HEK293 (cell line): Measurements from ENCODE around the gene ANTKMT.

ENCODE experiments used
- BCL11B ChIP-seq: fragments of 450-650 bp; formaldehyde crosslinking; IDR thresholded peaks from 2 replicates; pipeline ENCODE4 v1.5.1; 2016; ENCODE audit warnings: low read depth, missing biosample characterization, missing genetic modification characterization
- EGR2 ChIP-seq: fragments of 450-650 bp; formaldehyde crosslinking; IDR thresholded peaks from 2 replicates; pipeline ENCODE4 v1.5.1; 2016; ENCODE audit warnings: low read depth, missing biosample characterization, missing genetic modification characterization
- GFI1B ChIP-seq: fragments of 450-650 bp; formaldehyde crosslinking; IDR thresholded peaks from 2 replicates; pipeline ENCODE4 v1.5.1; 2016; ENCODE audit warnings: missing biosample characterization, missing genetic modification characterization
- GLIS1 ChIP-seq: fragments of 450-650 bp; formaldehyde crosslinking; IDR thresholded peaks from 2 replicates; pipeline ENCODE4 v1.5.1; 2016; ENCODE audit warnings: missing biosample characterization, missing genetic modification characterization
- KLF16 ChIP-seq: fragments of 450-650 bp; formaldehyde crosslinking; IDR thresholded peaks from 2 replicates; pipeline ENCODE4 v1.5.1; 2017; ENCODE audit warnings: missing biosample characterization, missing genetic modification characterization
- TRIM28 ChIP-seq: IDR thresholded peaks from 2 replicates; pipeline ENCODE4 v1.6.1; 2011; ENCODE audit warnings: low read length, control low read depth, borderline replicate concordance
- WT1 ChIP-seq: fragments of 450-650 bp; formaldehyde crosslinking; IDR thresholded peaks from 2 replicates; pipeline ENCODE4 v1.5.1; 2016; ENCODE audit warnings: missing biosample characterization, missing genetic modification characterization
- ZNF138 ChIP-seq: fragments of 450-650 bp; formaldehyde crosslinking; IDR thresholded peaks from 2 replicates; pipeline ENCODE4 v1.5.1; 2016; ENCODE audit warnings: missing biosample characterization, missing genetic modification characterization, borderline replicate concordance
- ZNF175 ChIP-seq: fragments of 450-650 bp; formaldehyde crosslinking; IDR thresholded peaks from 2 replicates; pipeline ENCODE4 v1.5.1; 2016; ENCODE audit warnings: missing biosample characterization, missing genetic modification characterization
- ZNF664 ChIP-seq: fragments of 450-650 bp; formaldehyde crosslinking; IDR thresholded peaks from 2 replicates; pipeline ENCODE4 v1.5.1; 2016; ENCODE audit warnings: missing biosample characterization, missing genetic modification characterization
- TF ChIP-seq, protein P1 (sequence below): fragments of 450-650 bp; formaldehyde crosslinking; IDR thresholded peaks from 2 replicates; pipeline ENCODE4 v1.5.1; 2016; ENCODE audit warnings: missing biosample characterization, missing genetic modification characterization
- TF ChIP-seq, protein P2 (sequence below): fragments of 450-650 bp; formaldehyde crosslinking; optimal IDR thresholded peaks from 2 replicates; pipeline ENCODE3; 2016; ENCODE audit warnings: missing biosample characterization, mild to moderate bottlenecking, missing genetic modification characterization
- TF ChIP-seq, protein P3 (sequence below): fragments of 450-650 bp; formaldehyde crosslinking; IDR thresholded peaks from 2 replicates; pipeline ENCODE4 v1.5.1; 2016; ENCODE audit warnings: missing biosample characterization, missing genetic modification characterization, borderline replicate concordance

DNA sequence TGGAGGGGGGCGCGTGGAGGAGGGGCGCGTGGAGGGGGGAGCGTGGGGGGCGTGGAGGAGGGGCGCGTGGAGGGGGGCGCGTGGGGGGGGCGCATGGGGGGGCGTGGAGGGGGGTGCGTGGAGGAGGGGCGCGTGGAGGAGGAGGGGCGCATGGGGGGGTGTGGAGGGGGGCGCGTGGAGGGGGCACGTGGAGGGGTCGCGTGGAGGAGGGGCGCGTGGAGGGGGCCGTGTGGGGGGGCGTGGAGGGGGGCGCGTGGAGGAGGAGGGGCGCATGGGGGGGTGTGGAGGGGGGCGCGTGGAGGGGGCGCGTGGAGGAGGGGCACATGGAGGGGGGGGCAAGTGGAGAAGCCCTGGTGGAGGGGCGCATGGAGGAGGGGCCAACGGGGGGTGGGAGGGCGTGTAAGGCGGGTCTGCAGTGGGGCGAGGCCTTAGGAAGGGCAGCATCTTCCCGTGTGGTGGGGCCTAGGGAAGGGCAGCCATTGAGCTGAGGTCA lies 46.8 kb downstream of the ANTKMT start:
- TF ChIP-seq, protein P1, sequence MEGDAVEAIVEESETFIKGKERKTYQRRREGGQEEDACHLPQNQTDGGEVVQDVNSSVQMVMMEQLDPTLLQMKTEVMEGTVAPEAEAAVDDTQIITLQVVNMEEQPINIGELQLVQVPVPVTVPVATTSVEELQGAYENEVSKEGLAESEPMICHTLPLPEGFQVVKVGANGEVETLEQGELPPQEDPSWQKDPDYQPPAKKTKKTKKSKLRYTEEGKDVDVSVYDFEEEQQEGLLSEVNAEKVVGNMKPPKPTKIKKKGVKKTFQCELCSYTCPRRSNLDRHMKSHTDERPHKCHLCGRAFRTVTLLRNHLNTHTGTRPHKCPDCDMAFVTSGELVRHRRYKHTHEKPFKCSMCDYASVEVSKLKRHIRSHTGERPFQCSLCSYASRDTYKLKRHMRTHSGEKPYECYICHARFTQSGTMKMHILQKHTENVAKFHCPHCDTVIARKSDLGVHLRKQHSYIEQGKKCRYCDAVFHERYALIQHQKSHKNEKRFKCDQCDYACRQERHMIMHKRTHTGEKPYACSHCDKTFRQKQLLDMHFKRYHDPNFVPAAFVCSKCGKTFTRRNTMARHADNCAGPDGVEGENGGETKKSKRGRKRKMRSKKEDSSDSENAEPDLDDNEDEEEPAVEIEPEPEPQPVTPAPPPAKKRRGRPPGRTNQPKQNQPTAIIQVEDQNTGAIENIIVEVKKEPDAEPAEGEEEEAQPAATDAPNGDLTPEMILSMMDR: no peak
- TF ChIP-seq EGR2 (no peak), ZNF175 (tag by site-specific recombination) (no peak), BCL11B (tag by site-specific recombination) (no peak), KLF16 (tag by site-specific recombination) (no peak), WT1 (no peak), GFI1B (no peak), TRIM28 (no peak), ZNF664 (no peak), GLIS1 (tag by site-specific recombination) (no peak), ZNF138 (tag by site-specific recombination) (no peak)
- TF ChIP-seq, protein P2, sequence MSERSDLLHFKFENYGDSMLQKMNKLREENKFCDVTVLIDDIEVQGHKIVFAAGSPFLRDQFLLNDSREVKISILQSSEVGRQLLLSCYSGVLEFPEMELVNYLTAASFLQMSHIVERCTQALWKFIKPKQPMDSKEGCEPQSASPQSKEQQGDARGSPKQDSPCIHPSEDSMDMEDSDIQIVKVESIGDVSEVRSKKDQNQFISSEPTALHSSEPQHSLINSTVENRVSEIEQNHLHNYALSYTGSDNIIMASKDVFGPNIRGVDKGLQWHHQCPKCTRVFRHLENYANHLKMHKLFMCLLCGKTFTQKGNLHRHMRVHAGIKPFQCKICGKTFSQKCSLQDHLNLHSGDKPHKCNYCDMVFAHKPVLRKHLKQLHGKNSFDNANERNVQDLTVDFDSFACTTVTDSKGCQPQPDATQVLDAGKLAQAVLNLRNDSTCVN: no peak
- TF ChIP-seq, protein P3, sequence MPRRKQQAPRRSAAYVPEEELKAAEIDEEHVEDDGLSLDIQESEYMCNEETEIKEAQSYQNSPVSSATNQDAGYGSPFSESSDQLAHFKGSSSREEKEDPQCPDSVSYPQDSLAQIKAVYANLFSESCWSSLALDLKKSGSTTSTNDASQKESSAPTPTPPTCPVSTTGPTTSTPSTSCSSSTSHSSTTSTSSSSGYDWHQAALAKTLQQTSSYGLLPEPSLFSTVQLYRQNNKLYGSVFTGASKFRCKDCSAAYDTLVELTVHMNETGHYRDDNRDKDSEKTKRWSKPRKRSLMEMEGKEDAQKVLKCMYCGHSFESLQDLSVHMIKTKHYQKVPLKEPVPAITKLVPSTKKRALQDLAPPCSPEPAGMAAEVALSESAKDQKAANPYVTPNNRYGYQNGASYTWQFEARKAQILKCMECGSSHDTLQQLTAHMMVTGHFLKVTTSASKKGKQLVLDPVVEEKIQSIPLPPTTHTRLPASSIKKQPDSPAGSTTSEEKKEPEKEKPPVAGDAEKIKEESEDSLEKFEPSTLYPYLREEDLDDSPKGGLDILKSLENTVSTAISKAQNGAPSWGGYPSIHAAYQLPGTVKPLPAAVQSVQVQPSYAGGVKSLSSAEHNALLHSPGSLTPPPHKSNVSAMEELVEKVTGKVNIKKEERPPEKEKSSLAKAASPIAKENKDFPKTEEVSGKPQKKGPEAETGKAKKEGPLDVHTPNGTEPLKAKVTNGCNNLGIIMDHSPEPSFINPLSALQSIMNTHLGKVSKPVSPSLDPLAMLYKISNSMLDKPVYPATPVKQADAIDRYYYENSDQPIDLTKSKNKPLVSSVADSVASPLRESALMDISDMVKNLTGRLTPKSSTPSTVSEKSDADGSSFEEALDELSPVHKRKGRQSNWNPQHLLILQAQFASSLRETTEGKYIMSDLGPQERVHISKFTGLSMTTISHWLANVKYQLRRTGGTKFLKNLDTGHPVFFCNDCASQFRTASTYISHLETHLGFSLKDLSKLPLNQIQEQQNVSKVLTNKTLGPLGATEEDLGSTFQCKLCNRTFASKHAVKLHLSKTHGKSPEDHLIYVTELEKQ (tag by site-specific recombination): no peak
